GM23338 (cell line): ENCODE results near the gene PNPLA5. TPM values are rescaled to one million over a fixed set of nuclear protein-coding genes. Genes with fewer than 3 reads are reported as not detected.

ENCODE experiments used
- ATAC-seq: fragments of 200-7000 bp; cut with Tn5 transposase; 3 replicates; pipeline ENCODE4 v1.9.1; 2020
- DNase-seq: peaks from one replicate; pipeline ENCODE4 v3.0.0-alpha.2; 2015; ENCODE audit warnings: low spot score
- H2AFZ ChIP-seq: fragments of 200-600 bp; sonication (generic); 2 replicates; pipeline ENCODE4 v1.8.0; 2016; ENCODE audit warnings: antibody characterized with exemption, mild to moderate bottlenecking, moderate library complexity
- H3F3A ChIP-seq: fragments of 200-600 bp; sonication (generic); replicated peaks from 2 replicates; pipeline ENCODE4 v1.8.0; 2017; ENCODE audit warnings: antibody characterized with exemption, mixed run types, low read depth
- H3K27ac ChIP-seq: fragments of 200-600 bp; sonication (generic); 2 replicates; pipeline ENCODE4 v1.6.1; 2016; ENCODE audit warnings: low read depth
- H3K27me3 ChIP-seq: fragments of 200-600 bp; sonication (generic); 2 replicates; pipeline ENCODE4 v1.8.0; 2016; ENCODE audit warnings: mild to moderate bottlenecking, mixed run types, moderate library complexity; ENCODE audit not compliant: insufficient read depth
- H3K36me3 ChIP-seq: fragments of 200-600 bp; sonication (generic); 2 replicates; pipeline ENCODE4 v1.8.0; 2016; ENCODE audit warnings: mild to moderate bottlenecking; ENCODE audit not compliant: insufficient read depth
- H3K4me1 ChIP-seq: fragments of 200-600 bp; sonication (generic); 2 replicates; pipeline ENCODE4 v1.8.0; 2016; ENCODE audit warnings: mild to moderate bottlenecking, moderate library complexity; ENCODE audit not compliant: insufficient read depth
- H3K4me2 ChIP-seq: fragments of 200-600 bp; sonication (generic); 2 replicates; pipeline ENCODE4 v1.7.1; 2017; ENCODE audit warnings: mixed run types
- H3K4me3 ChIP-seq: fragments of 200-600 bp; sonication (generic); 2 replicates; pipeline ENCODE4 v1.6.1; 2016; ENCODE audit warnings: mixed run types
- H3K79me2 ChIP-seq: fragments of 200-600 bp; sonication (generic); replicated peaks from 2 replicates; pipeline ENCODE4 v1.8.0; 2017; ENCODE audit warnings: mild to moderate bottlenecking; ENCODE audit not compliant: insufficient read depth
- H3K9me2 ChIP-seq: fragments of 200-600 bp; sonication (generic); 2 replicates; pipeline ENCODE4 v1.8.0; 2017; ENCODE audit not compliant: insufficient read depth
- H4K20me1 ChIP-seq: fragments of 200-600 bp; sonication (generic); replicated peaks from 2 replicates; pipeline ENCODE4 v1.8.0; 2017; ENCODE audit warnings: mild to moderate bottlenecking; ENCODE audit not compliant: insufficient read depth
- H3K27ac Mint-ChIP-seq: 2 replicates; pipeline ENCODE4 v1.8.0; 2020; ENCODE audit warnings: inconsistent platforms, mild to moderate bottlenecking, moderate library complexity, mixed read lengths
- H3K27me3 Mint-ChIP-seq: 3 replicates; pipeline ENCODE4 v1.8.0; 2022; ENCODE audit warnings: low read depth, mild to moderate bottlenecking, moderate library complexity, mixed read lengths, inconsistent platforms; ENCODE audit not compliant: insufficient read depth, poor library complexity
- H3K36me3 Mint-ChIP-seq: 3 replicates; pipeline ENCODE4 v1.8.0; 2021; ENCODE audit warnings: low read depth, mild to moderate bottlenecking, inconsistent platforms, moderate library complexity, mixed read lengths
- H3K4me1 Mint-ChIP-seq: 3 replicates; pipeline ENCODE4 v1.8.0; 2020; ENCODE audit warnings: mild to moderate bottlenecking, inconsistent platforms, mixed read lengths
- H3K4me3 Mint-ChIP-seq: 3 replicates; pipeline ENCODE4 v1.8.0; 2021; ENCODE audit warnings: moderate library complexity, mild to moderate bottlenecking, inconsistent platforms, mixed read lengths
- H3K9me3 Mint-ChIP-seq: 3 replicates; pipeline ENCODE4 v1.8.0; 2020; ENCODE audit warnings: moderate library complexity, mild to moderate bottlenecking, inconsistent platforms, mixed read lengths
- CREB1 ChIP-seq: fragments of 250-450 bp; sonication (Bioruptor Pico); IDR thresholded peaks from 2 replicates; pipeline ENCODE4 v1.5.0; 2020; ENCODE audit warnings: low read depth, mild to moderate bottlenecking, moderate library complexity
- CTCF ChIP-seq, 2 experiments: fragments of 200-600 bp in 1 of 2; sonication (generic) in 1 of 2; conservative IDR thresholded peaks; 2 replicates each; pipeline versions ENCODE4 v1.5.1 to v1.6.1; 2016 to 2017; ENCODE audit warnings: antibody characterized with exemption in 2 of 2, low read depth in 2 of 2, mild to moderate bottlenecking in 2 of 2, moderate library complexity in 1 of 2
- ETS1 ChIP-seq: IDR thresholded peaks from 2 replicates; pipeline ENCODE4 v1.6.1; 2016; ENCODE audit warnings: antibody characterized with exemption
- EZH2 ChIP-seq: fragments of 200-600 bp; sonication (generic); IDR thresholded peaks from one replicate; pipeline ENCODE4 v1.8.0; 2017; ENCODE audit warnings: antibody characterized with exemption, mild to moderate bottlenecking, low read depth; ENCODE audit not compliant: unreplicated experiment
- EZH2phosphoT487 ChIP-seq: fragments of 200-600 bp; sonication (generic); IDR thresholded peaks from one replicate; pipeline ENCODE4 v1.8.1; 2018; ENCODE audit warnings: antibody characterized with exemption; ENCODE audit not compliant: unreplicated experiment
- JUNB ChIP-seq: IDR thresholded peaks from one replicate; pipeline ENCODE4 v1.6.1; 2016; ENCODE audit warnings: antibody characterized with exemption; ENCODE audit not compliant: unreplicated experiment
- NANOG ChIP-seq: IDR thresholded peaks from 2 replicates; pipeline ENCODE4 v1.6.1; 2016; ENCODE audit warnings: antibody characterized with exemption, borderline replicate concordance
- POLR2AphosphoS5 ChIP-seq: IDR thresholded peaks from 2 replicates; pipeline ENCODE4 v1.6.1; 2016; ENCODE audit warnings: antibody characterized with exemption, low read depth
- REST ChIP-seq: IDR thresholded peaks from one replicate; pipeline ENCODE4 v1.6.1; 2018; ENCODE audit warnings: antibody characterized with exemption; ENCODE audit not compliant: unreplicated experiment
- STAT1 ChIP-seq: IDR thresholded peaks from one replicate; pipeline ENCODE4 v1.6.1; 2016; ENCODE audit warnings: antibody characterized with exemption; ENCODE audit not compliant: unreplicated experiment
- ZNF114 ChIP-seq: fragments of 250-450 bp; sonication (Bioruptor Pico); IDR thresholded peaks from 2 replicates; pipeline ENCODE4 v1.5.0; 2020; ENCODE audit warnings: mild to moderate bottlenecking, moderate library complexity
- ZNF331 ChIP-seq: fragments of 250-450 bp; sonication (Bioruptor Pico); IDR thresholded peaks from 2 replicates; pipeline ENCODE4 v1.5.0; 2020; ENCODE audit warnings: low read depth, mild to moderate bottlenecking, moderate library complexity
- polyA plus RNA-seq: library from polyadenylated mRNA; unstranded; fragments of >200 nt; fragmentation: Nextera tagmentation; extraction: Ambion mirVana; gene quantifications from 2 replicates; pipeline ENCODE4 v1.2.1, GENCODE V29; 2016
- total RNA-seq: library from RNA; depleted of rRNA; stranded (reverse); fragments of >200 nt; shearing (Covaris generic); gene quantifications from 2 replicates; pipeline ENCODE4 v1.2.3, GENCODE V29; 2014

PNPLA5 gene
- total and polyA plus RNA-seq, 2 experiments from 2014 or later, result 2.3 to 6.8 TPM

- no peak for TF ChIP-seq CREB1 (CRISPR knock-in tag)
- TF ChIP-seq EZH2phosphoT487, result no peak
- TF ChIP-seq REST, result no peak
- TF ChIP-seq ETS1, result no peak
- no peak for TF ChIP-seq ZNF331
- no peak for TF ChIP-seq NANOG
These were observed 2.5 kb downstream of the PNPLA5 start (continued) for GRCh38 chr22:43889201-43889859.

GRCh38 chr22:43888740-43889139 is 3.1 kb downstream of the PNPLA5 start:
- DNase-seq (no peak), ATAC-seq (no peak)
- no peaks in the 10 kb centered on the region for H3K9me3 Mint-ChIP-seq
- peaks cover 3% of the 10 kb centered on the region; the same call in 1 of the 2 replicates for H4K20me1 ChIP-seq
- no peak overlapping the region for H3K4me3 ChIP-seq
- H3K4me1 Mint-ChIP-seq, result peaks cover 6% of the 10 kb centered on the region; the same call in 1 of the 3 replicates
- no peaks in the 10 kb centered on the region; the same call in 1 of the 2 replicates for H3F3A ChIP-seq
- H3K4me3 Mint-ChIP-seq, result no peak overlapping the region
- H3K79me2 ChIP-seq, result no peaks in the 10 kb centered on the region
- no peak overlapping the region for H3K27ac Mint-ChIP-seq
- no peaks in the 10 kb centered on the region; the same call in 1 of the 2 replicates for H3K36me3 ChIP-seq
- H3K27ac ChIP-seq, result no peak overlapping the region
- H3K27me3 Mint-ChIP-seq, result peaks cover 13% of the 10 kb centered on the region
- H3K27me3 ChIP-seq, result peaks cover 6% of the 10 kb centered on the region
- H2AFZ ChIP-seq, result no peak overlapping the region
- H3K9me2 ChIP-seq, result no peaks in the 10 kb centered on the region
- H3K4me2 ChIP-seq, result no peak overlapping the region
- H3K4me1 ChIP-seq, result no peaks in the 10 kb centered on the region
- H3K36me3 Mint-ChIP-seq, result peaks cover 16% of the 10 kb centered on the region
- TF ChIP-seq ETS1, result no peak
- no peak for TF ChIP-seq EZH2
- no peak for TF ChIP-seq EZH2phosphoT487
- no peak for TF ChIP-seq CTCF (conservative IDR thresholded peaks at IDR 0.05; ENCODE audit: low read depth in 2 of 2)
- TF ChIP-seq POLR2AphosphoS5, result no peak
- no peak for TF ChIP-seq CREB1 (CRISPR knock-in tag)
- no peak for TF ChIP-seq STAT1
- no peak for TF ChIP-seq ZNF114 (CRISPR knock-in tag)
- TF ChIP-seq JUNB, result no peak
- no peak for TF ChIP-seq ZNF331
- no peak for TF ChIP-seq REST
